Natural killer cell (primary cell): ENCODE measurements around the gene LSAMP. TPM values are rescaled to one million over a fixed set of nuclear protein-coding genes. Genes with fewer than 3 reads are reported as not detected.

Experiments used
- ATAC-seq, 3 donors: fragments of 150-1000 bp in 2 of 3; fragments of 200-7000 bp in 1 of 3; cut with Tn5 transposase; 1 replicate in 1 of 3; 2 replicates in 2 of 3; pipeline ENCODE4 v1.10.0; 2021; ENCODE audit warnings: mild to moderate bottlenecking in 2 of 3, moderate library complexity in 2 of 3
- DNase-seq, 2 donors: peaks; one replicate each; pipeline versions ENCODE4 v3.0.0 to v3.0.0-alpha.2; 2013 to 2021; ENCODE audit warnings: mixed read lengths in 1 of 2
- H3K27ac ChIP-seq: one replicate; pipeline ENCODE4 v1.5.1; 2013; ENCODE audit warnings: mild to moderate bottlenecking, low read length
- H3K27me3 ChIP-seq: one replicate; pipeline ENCODE4 v1.6.1; 2013; ENCODE audit warnings: low read length; ENCODE audit not compliant: control insufficient read depth, insufficient read depth
- H3K36me3 ChIP-seq: one replicate; pipeline ENCODE4 v1.6.1; 2013; ENCODE audit warnings: low read length; ENCODE audit not compliant: control insufficient read depth, insufficient read depth
- H3K4me1 ChIP-seq: one replicate; pipeline ENCODE4 v1.6.1; 2013; ENCODE audit warnings: low read length; ENCODE audit not compliant: control insufficient read depth, insufficient read depth
- H3K4me3 ChIP-seq: one replicate; pipeline ENCODE4 v1.5.1; 2013; ENCODE audit warnings: low read length
- H3K9me3 ChIP-seq: one replicate; pipeline ENCODE4 v1.6.1; 2013; ENCODE audit warnings: low read length; ENCODE audit not compliant: control insufficient read depth, insufficient read depth
- H3K27ac Mint-ChIP-seq, 2 donors: one replicate each; pipeline ENCODE4 v1.8.0; 2022; ENCODE audit warnings: mild to moderate bottlenecking in 2 of 2, mixed read lengths in 2 of 2, moderate library complexity in 1 of 2
- H3K27me3 Mint-ChIP-seq, 2 donors: one replicate each; pipeline ENCODE4 v1.8.0; 2022; ENCODE audit warnings: low read depth in 2 of 2, mixed read lengths in 2 of 2
- H3K36me3 Mint-ChIP-seq: one replicate; pipeline ENCODE4 v1.8.0; 2022; ENCODE audit warnings: mixed read lengths
- H3K4me1 Mint-ChIP-seq, 2 donors: one replicate each; pipeline ENCODE4 v1.8.0; 2022; ENCODE audit warnings: mixed read lengths in 2 of 2
- H3K4me3 Mint-ChIP-seq: one replicate; pipeline ENCODE4 v1.8.0; 2022; ENCODE audit warnings: mild to moderate bottlenecking, moderate library complexity, mixed read lengths
- H3K9me3 Mint-ChIP-seq, 2 donors: one replicate each; pipeline ENCODE4 v1.8.0; 2022; ENCODE audit warnings: mixed read lengths in 2 of 2
- CTCF ChIP-seq: fragments of 200-600 bp; IDR thresholded peaks from one replicate; pipeline ENCODE4 v1.8.0; 2022; ENCODE audit warnings: antibody characterized with exemption
- WGBS: methylation state at CpG from one replicate; pipeline ENCODE4 v1.1.7; 2013; ENCODE audit warnings: missing lambda C conversion rate; ENCODE audit not compliant: insufficient coverage; 5-methylcytosine and 5-hydroxymethylcytosine counted together
- intact Hi-C: fragments of 100-400 bp; cut with micrococcal nuclease; formaldehyde crosslinking; loops from one replicate; pipeline ENCODE4 v1.14.2; 2022
- total RNA-seq, 4 donors: library from RNA; stranded (reverse); fragments of 120-200 nt in 1 of 4; gene quantifications; one replicate each; pipeline versions ENCODE4 v1.2.3 to v1.2.4, GENCODE V29; 2013 to 2022

LSAMP gene
- total RNA-seq, 3 donors from 2014 or later (not counting 1 experiment from before 2014, with no cell fraction given) = not detected

- H3K27ac Mint-ChIP-seq = no peak overlapping the region
- peaks cover 2% of the 10 kb centered on the region for H3K9me3 ChIP-seq
- H3K4me1 ChIP-seq = no peaks in the 10 kb centered on the region
- no peak overlapping the region for H3K27ac ChIP-seq
- no peak for TF ChIP-seq CTCF
- H3K36me3 Mint-ChIP-seq = no peaks in the 10 kb centered on the region
- no peak for DNase-seq
- peaks cover 8 to 9% of the 10 kb centered on the region in 2 donors for H3K9me3 Mint-ChIP-seq
- WGBS = 90% methylated on average over 3 of the region's 4 CpGs
- H3K4me1 Mint-ChIP-seq = no peaks in the 10 kb centered on the region
- H3K27me3 Mint-ChIP-seq = no peaks in the 10 kb centered on the region
- H3K4me3 Mint-ChIP-seq = no peak overlapping the region
- H3K4me3 ChIP-seq = no peak overlapping the region
- H3K27me3 ChIP-seq = no peaks in the 10 kb centered on the region
- H3K36me3 ChIP-seq = no peaks in the 10 kb centered on the region
- intact Hi-C loops = no loop called here
- ATAC-seq = no peak
These were observed 341.3 kb downstream of the LSAMP start for GRCh38 chr3:116103868-116104530.

GRCh38 chr3:116102037-116102436 lies 343.2 kb downstream of the LSAMP start:
- Mint-ChIP-seq H3K4me1 (no peaks in the 10 kb centered on the region), H3K9me3 (peaks cover 8 to 11% of the 10 kb centered on the region in 2 donors), H3K27ac (no peak overlapping the region), H3K27me3 (no peaks in the 10 kb centered on the region), H3K36me3 (no peaks in the 10 kb centered on the region), H3K4me3 (no peak overlapping the region)
- no peak for DNase-seq
- intact Hi-C loops = no loop called here
- no peak for ATAC-seq
- Histone ChIP-seq H3K4me3 (no peak overlapping the region), H3K36me3 (no peaks in the 10 kb centered on the region), H3K4me1 (no peaks in the 10 kb centered on the region), H3K27ac (no peak overlapping the region), H3K27me3 (no peaks in the 10 kb centered on the region), H3K9me3 (peaks cover 1% of the 10 kb centered on the region)
- TF ChIP-seq CTCF = no peak

GRCh38 chr3:116097226-116097625 lies 348.1 kb downstream of the LSAMP start:
- no peak for TF ChIP-seq CTCF
- Histone ChIP-seq H3K9me3 (no peaks in the 10 kb centered on the region), H3K4me3 (no peak overlapping the region), H3K4me1 (no peaks in the 10 kb centered on the region), H3K27me3 (no peaks in the 10 kb centered on the region), H3K27ac (no peak overlapping the region), H3K36me3 (no peaks in the 10 kb centered on the region)
- no peak overlapping the region for H3K4me3 Mint-ChIP-seq
- ATAC-seq (no peak), DNase-seq (no peak)
- peaks cover 12 to 13% of the 10 kb centered on the region in 2 donors for H3K9me3 Mint-ChIP-seq
- no peaks in the 10 kb centered on the region for H3K27me3 Mint-ChIP-seq
- H3K36me3 Mint-ChIP-seq = no peaks in the 10 kb centered on the region
- no peaks in the 10 kb centered on the region for H3K4me1 Mint-ChIP-seq
- WGBS = 67% methylated on average over 1 of the region's 2 CpGs
- no peak overlapping the region for H3K27ac Mint-ChIP-seq
- intact Hi-C loops = no loop called here

- WGBS = 100% methylated on average over 1 of the region's 2 CpGs
- Histone ChIP-seq H3K4me1 (no peaks in the 10 kb centered on the region), H3K4me3 (no peak overlapping the region), H3K9me3 (no peaks in the 10 kb centered on the region), H3K27ac (no peak overlapping the region), H3K36me3 (no peaks in the 10 kb centered on the region), H3K27me3 (no peaks in the 10 kb centered on the region)
- H3K27ac Mint-ChIP-seq = no peak overlapping the region
- no peaks in the 10 kb centered on the region for H3K4me1 Mint-ChIP-seq
- no peak for DNase-seq
- H3K27me3 Mint-ChIP-seq = no peaks in the 10 kb centered on the region
- no peaks in the 10 kb centered on the region for H3K36me3 Mint-ChIP-seq
- peaks cover 12 to 15% of the 10 kb centered on the region in 2 donors for H3K9me3 Mint-ChIP-seq
- no peak overlapping the region for H3K4me3 Mint-ChIP-seq
- TF ChIP-seq CTCF = no peak
- no peak for ATAC-seq
- intact Hi-C loops = no loop called here
These were observed 348.7 kb downstream of the LSAMP start for GRCh38 chr3:116096631-116097030.
